Ectodermal cell (in vitro differentiated cells): ENCODE data around the gene EYA4.

Experiments
- H3K27ac ChIP-seq: 2 replicates; pipeline ENCODE4 v1.7.0; 2013; ENCODE audit warnings: mild to moderate bottlenecking, low read depth, low read length; ENCODE audit not compliant: insufficient read depth, poor library complexity, severe bottlenecking
- H3K27me3 ChIP-seq: 2 replicates; pipeline ENCODE4 v1.7.0; 2013; ENCODE audit warnings: mild to moderate bottlenecking, low read length; ENCODE audit not compliant: insufficient read depth, control insufficient read depth, poor library complexity, severe bottlenecking
- H3K36me3 ChIP-seq: one replicate; pipeline ENCODE4 v1.7.0; 2013; ENCODE audit warnings: low read length; ENCODE audit not compliant: control insufficient read depth, insufficient read depth
- H3K4me1 ChIP-seq: one replicate; pipeline ENCODE4 v1.7.0; 2013; ENCODE audit warnings: low read length; ENCODE audit not compliant: control insufficient read depth, insufficient read depth
- H3K4me3 ChIP-seq: 2 replicates; pipeline ENCODE4 v1.7.0; 2013; ENCODE audit warnings: low read depth, low read length, control low read depth; ENCODE audit not compliant: insufficient read depth
- H3K9me3 ChIP-seq: 2 replicates; pipeline ENCODE4 v1.7.0; 2013; ENCODE audit warnings: mild to moderate bottlenecking, low read length, moderate library complexity; ENCODE audit not compliant: control insufficient read depth
- WGBS, 2 experiments: methylation state at CpG; one replicate each; pipeline ENCODE4 v1.1.7; 2013; ENCODE audit warnings: missing lambda C conversion rate in 2 of 2; 5-methylcytosine and 5-hydroxymethylcytosine counted together

The EYA4 gene

DNA sequence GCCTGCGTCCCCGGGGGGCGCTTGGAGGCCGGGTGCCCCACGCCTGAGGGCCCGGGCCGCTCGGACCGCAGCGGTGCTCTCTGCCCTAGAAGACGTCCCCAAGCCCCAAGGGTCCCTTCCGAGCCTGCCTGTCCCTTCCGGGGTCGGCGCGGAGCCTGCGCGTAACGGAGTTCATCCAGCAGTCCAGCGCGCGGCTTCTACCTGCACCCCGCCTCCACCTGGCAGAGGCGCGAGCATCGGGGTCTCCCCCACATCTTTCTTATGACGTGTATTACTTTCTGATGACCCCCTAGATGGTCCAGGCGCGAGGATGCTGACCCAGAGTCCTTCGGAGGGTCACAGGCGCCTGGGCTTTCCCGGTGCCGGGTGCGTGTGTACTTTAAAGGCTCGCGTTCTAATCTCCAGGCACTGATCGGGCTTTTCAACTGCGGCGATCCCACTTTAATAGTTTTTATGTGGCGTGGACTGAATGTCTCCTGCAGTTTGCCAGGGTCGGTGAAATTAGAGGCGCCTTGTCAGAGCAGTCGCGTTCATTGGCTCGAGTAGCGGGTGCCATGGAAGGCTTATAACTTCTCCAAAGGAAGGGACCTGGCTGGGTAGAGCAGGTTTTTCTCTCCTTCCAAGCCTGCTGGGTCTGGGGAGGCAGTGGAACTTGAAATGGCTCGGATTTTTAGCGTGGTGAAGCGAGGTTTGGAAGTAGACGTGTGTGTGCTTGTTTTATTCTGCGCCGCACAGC is 912 bp downstream of the EYA4 start:
- no peak overlapping the region for H3K27ac ChIP-seq
- H3K27me3 ChIP-seq = peaks cover 72% of the 10 kb centered on the region
- WGBS, 2 experiments = 0 to 1% methylated on average over 52 of the region's 52 CpGs
- H3K4me3 ChIP-seq = peak overlapping the region; percentile 66
- no peaks in the 10 kb centered on the region for H3K36me3 ChIP-seq
- H3K9me3 ChIP-seq = no peaks in the 10 kb centered on the region
- peaks cover 10% of the 10 kb centered on the region for H3K4me1 ChIP-seq

DNA sequence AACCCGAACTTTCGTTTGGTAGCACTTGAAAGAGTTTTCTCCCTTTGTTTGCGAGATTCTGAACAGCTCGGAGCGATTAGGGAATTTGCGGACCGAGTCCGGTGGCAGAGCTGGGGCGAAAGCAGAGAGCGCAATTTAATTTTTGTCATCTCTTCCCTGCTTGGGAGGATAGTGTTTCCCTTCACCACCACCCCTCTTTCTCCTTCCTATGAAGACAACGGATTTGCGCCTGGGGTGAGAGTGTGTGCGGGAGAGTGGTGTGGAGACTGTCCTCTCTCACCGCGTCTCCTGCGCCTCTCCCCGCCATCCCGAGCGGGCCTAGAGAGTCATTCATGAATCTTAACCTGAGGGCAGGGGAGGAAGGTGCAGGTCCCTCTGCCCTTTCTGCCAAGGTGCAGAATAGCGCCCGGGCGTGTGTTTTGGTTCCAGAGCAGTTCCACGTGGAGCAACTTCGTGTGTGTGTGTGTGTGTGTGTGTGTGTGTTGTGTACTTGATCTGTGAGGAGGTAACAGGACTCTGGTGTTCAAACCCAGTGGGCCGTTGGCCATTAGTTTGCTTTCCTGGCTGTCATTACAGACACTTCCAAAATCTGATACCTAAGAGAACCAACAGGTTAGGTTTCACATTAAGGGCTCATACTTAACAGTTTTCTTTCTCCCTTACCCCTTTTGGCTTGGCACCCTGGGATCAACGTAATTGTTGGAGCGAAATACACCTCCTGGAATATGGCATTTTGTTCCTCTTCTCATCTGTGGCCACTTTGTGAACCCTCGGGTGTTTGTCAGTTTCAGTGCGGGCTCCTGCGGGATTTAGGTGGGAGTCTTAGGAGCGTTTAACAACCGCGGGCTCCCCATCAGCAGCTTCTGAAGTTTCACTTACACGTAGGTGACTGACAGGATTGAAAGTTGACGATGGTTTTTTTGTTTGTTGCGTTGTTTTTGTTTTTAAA is 1.8 kb downstream of the EYA4 start:
- no peak overlapping the region for H3K27ac ChIP-seq
- no peaks in the 10 kb centered on the region for H3K9me3 ChIP-seq
- H3K4me3 ChIP-seq = peak overlapping the region; percentile 66
- H3K27me3 ChIP-seq = peaks cover 72% of the 10 kb centered on the region
- peaks cover 10% of the 10 kb centered on the region for H3K4me1 ChIP-seq
- H3K36me3 ChIP-seq = no peaks in the 10 kb centered on the region
- WGBS, 2 experiments = 1 to 2% methylated on average over 34 to 35 of the region's 36 CpGs

DNA sequence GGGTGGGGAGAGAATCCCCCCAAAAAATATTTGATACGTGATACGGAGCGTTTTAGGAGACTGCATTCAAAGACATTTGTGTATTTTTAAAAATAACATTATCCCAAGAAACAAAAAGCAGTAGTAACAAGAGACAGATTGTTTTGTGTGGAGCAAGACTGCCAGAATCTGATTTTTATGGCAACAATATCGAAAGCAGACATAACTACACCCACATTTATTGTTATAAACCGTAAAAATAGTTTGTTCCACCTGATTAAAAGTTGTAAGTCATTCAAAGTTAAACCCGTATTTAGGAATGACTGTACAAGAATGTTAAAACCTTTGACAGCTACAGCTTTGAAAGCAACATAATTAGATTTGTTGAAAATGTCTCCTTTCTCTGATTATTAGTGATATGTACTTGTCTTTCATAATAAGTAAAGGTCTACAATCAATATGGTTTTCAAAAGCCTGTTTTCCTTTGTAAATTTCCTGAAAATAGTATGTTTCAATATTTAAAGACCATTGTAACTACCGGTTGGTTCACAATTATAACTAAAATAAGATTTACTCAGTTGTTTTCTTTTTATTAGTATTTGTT is 2.7 kb downstream of the EYA4 start:
- H3K4me1 ChIP-seq = peaks cover 10% of the 10 kb centered on the region
- no peak overlapping the region for H3K4me3 ChIP-seq
- peaks cover 72% of the 10 kb centered on the region for H3K27me3 ChIP-seq
- H3K27ac ChIP-seq = no peak overlapping the region
- no peaks in the 10 kb centered on the region for H3K36me3 ChIP-seq
- WGBS, 2 experiments = 47 to 63% methylated on average over 3 of the region's 7 CpGs
- H3K9me3 ChIP-seq = no peaks in the 10 kb centered on the region

DNA sequence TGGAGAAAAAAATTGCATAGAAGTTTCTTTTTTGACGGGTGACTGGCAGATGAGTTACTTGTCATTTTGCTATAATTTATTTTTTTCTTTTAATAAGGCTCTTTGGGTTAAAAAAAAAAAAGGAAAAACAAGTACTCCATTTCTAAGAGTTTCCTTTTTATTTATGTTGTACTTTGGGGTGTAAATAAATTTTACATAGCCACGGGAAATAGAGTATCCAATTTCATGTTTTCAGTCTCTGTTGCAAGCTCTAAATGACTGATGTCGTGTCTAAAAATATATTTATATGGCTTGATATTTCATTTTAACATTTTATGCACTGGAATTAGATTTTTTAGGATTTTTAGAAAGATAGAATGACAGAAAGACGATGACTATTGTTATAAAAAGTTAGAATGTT is 3.4 kb downstream of the EYA4 start:
- Histone ChIP-seq H3K27ac (no peak overlapping the region), H3K4me3 (no peak overlapping the region), H3K36me3 (no peaks in the 10 kb centered on the region), H3K9me3 (no peaks in the 10 kb centered on the region), H3K27me3 (peaks cover 67% of the 10 kb centered on the region), H3K4me1 (peaks cover 10% of the 10 kb centered on the region)
- WGBS, 2 experiments = 74% methylated on average over 3 of the region's 4 CpGs; no CpG with 5 or more reads in 1 of the 2 experiments

DNA sequence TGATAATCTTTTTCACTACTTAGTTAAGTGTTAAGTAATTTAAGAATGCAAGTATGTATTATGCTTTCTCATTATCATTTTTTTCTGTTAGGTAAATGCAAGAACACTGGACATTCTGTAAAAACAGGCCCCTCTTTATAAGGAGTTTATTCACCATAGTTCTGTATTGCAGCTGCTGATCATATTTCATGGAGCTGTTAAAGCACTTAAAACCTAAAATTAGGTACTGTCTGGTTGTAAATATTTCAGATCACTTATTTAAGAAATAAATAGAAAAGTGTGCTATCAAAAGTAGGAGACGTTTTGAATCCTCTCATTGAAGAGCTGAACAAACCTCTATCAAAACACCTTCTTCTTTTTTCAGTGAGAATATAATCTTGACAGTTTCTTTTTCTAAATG is 3.9 kb downstream of the EYA4 start:
- Histone ChIP-seq H3K4me3 (no peak overlapping the region), H3K27me3 (peaks cover 62% of the 10 kb centered on the region), H3K27ac (no peak overlapping the region), H3K9me3 (no peaks in the 10 kb centered on the region), H3K36me3 (no peaks in the 10 kb centered on the region), H3K4me1 (peaks cover 10% of the 10 kb centered on the region)
- WGBS, 2 experiments = 100% methylated on average over 1 of the region's 1 CpG; no CpG with 5 or more reads in 1 of the 2 experiments

- Histone ChIP-seq H3K36me3 (no peaks in the 10 kb centered on the region), H3K27ac (no peak overlapping the region), H3K9me3 (no peaks in the 10 kb centered on the region), H3K4me3 (no peak overlapping the region), H3K27me3 (peaks cover 58% of the 10 kb centered on the region), H3K4me1 (peaks cover 10% of the 10 kb centered on the region)
- 97 to 100% methylated on average over 1 of the region's 2 CpGs for WGBS, 2 experiments
Measured at GRCh38 chr6:133245422-133245903, 4.3 kb downstream of the EYA4 start.

DNA sequence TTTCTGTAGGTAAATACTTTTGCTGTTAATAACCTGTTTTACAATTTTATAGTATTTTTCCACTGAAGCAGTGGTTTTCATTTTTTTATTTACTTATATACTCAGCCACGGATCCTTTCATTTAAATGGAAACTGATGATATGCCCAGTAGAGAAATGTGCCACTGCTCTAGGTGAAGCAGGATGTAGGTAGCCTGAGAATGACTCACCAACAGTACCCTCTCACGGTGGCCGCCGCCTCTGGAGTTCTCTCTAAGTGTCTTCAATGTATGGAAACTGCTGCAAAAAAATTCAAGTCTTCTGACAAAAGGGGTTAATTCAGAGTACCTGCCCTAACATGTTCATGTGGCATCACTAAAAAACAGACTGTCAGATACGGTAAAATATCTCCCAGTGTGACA is 6.4 kb downstream of the EYA4 start:
- Histone ChIP-seq H3K4me3 (no peak overlapping the region), H3K9me3 (no peaks in the 10 kb centered on the region), H3K27ac (no peak overlapping the region), H3K4me1 (peaks cover 10% of the 10 kb centered on the region), H3K36me3 (no peaks in the 10 kb centered on the region), H3K27me3 (peaks cover 36% of the 10 kb centered on the region)
- 76 to 83% methylated on average over 4 to 5 of the region's 5 CpGs for WGBS, 2 experiments

- Histone ChIP-seq H3K36me3 (no peaks in the 10 kb centered on the region), H3K4me3 (no peak overlapping the region), H3K27me3 (peaks cover 28% of the 10 kb centered on the region), H3K9me3 (no peaks in the 10 kb centered on the region), H3K4me1 (peaks cover 5% of the 10 kb centered on the region), H3K27ac (no peak overlapping the region)
- 77 to 86% methylated on average over 4 to 6 of the region's 6 CpGs for WGBS, 2 experiments
Measured at GRCh38 chr6:133248241-133249001, 7.3 kb downstream of the EYA4 start.

GRCh38 chr6:133251688-133252087 is 10.5 kb downstream of the EYA4 start:
- H3K27me3 ChIP-seq = no peaks in the 10 kb centered on the region
- no peak overlapping the region for H3K27ac ChIP-seq
- 83 to 95% methylated on average over 1 to 2 of the region's 2 CpGs for WGBS, 2 experiments
- no peaks in the 10 kb centered on the region for H3K36me3 ChIP-seq
- H3K9me3 ChIP-seq = no peaks in the 10 kb centered on the region
- H3K4me3 ChIP-seq = no peak overlapping the region
- H3K4me1 ChIP-seq = no peaks in the 10 kb centered on the region
